HEK293 (cell line): ENCODE results near the gene RPGRIP1L.

Experiments used
- CTCF ChIP-seq: fragments of 450-650 bp; formaldehyde crosslinking; IDR thresholded peaks from 2 replicates; pipeline ENCODE4 v1.5.1; 2016; ENCODE audit warnings: missing biosample characterization, missing genetic modification characterization
- GLI4 ChIP-seq: fragments of 450-650 bp; formaldehyde crosslinking; IDR thresholded peaks from 2 replicates; pipeline ENCODE4 v1.5.1; 2016; ENCODE audit warnings: missing biosample characterization, missing genetic modification characterization
- KLF9 ChIP-seq: fragments of 450-650 bp; formaldehyde crosslinking; IDR thresholded peaks from 2 replicates; pipeline ENCODE4 v1.5.1; 2016; ENCODE audit warnings: missing biosample characterization, missing genetic modification characterization, low read depth
- OVOL3 ChIP-seq: fragments of 450-650 bp; formaldehyde crosslinking; IDR thresholded peaks from 2 replicates; pipeline ENCODE4 v1.5.1; 2016; ENCODE audit warnings: missing biosample characterization, missing genetic modification characterization
- SP3 ChIP-seq: fragments of 450-650 bp; formaldehyde crosslinking; IDR thresholded peaks from 2 replicates; pipeline ENCODE4 v1.5.1; 2016; ENCODE audit warnings: missing biosample characterization, missing genetic modification characterization
- ZNF175 ChIP-seq: fragments of 450-650 bp; formaldehyde crosslinking; IDR thresholded peaks from 2 replicates; pipeline ENCODE4 v1.5.1; 2016; ENCODE audit warnings: missing biosample characterization, missing genetic modification characterization
- ZNF221 ChIP-seq: fragments of 450-650 bp; formaldehyde crosslinking; IDR thresholded peaks from 2 replicates; pipeline ENCODE4 v1.5.1; 2017; ENCODE audit warnings: missing biosample characterization, missing genetic modification characterization, borderline replicate concordance
- ZNF274 ChIP-seq, 2 experiments: fragments of 200-500 bp in 1 of 2; fragments of 450-650 bp in 1 of 2; sonication (Bioruptor generic) in 1 of 2; formaldehyde crosslinking in 1 of 2; IDR thresholded peaks; 2 replicates each; pipeline versions ENCODE4 v1.5.1 to v1.6.1; 2014 to 2016; ENCODE audit warnings: borderline replicate concordance in 1 of 2, inconsistent platforms in 1 of 2, low read length in 1 of 2, missing biosample characterization in 1 of 2, missing genetic modification characterization in 1 of 2
- ZNF548 ChIP-seq: fragments of 450-650 bp; formaldehyde crosslinking; IDR thresholded peaks from 2 replicates; pipeline ENCODE4 v1.5.1; 2016; ENCODE audit warnings: missing biosample characterization, missing genetic modification characterization
- ZNF677 ChIP-seq: fragments of 450-650 bp; IDR thresholded peaks from 2 replicates; pipeline ENCODE4 v1.5.0; 2018; ENCODE audit warnings: missing biosample characterization, mild to moderate bottlenecking, missing genetic modification characterization, moderate library complexity
- ZNF777 ChIP-seq: fragments of 450-650 bp; formaldehyde crosslinking; IDR thresholded peaks from 2 replicates; pipeline ENCODE4 v1.5.1; 2017; ENCODE audit warnings: missing biosample characterization, missing genetic modification characterization, borderline replicate concordance
- TF ChIP-seq, protein P1 (sequence below): fragments of 450-650 bp; formaldehyde crosslinking; conservative IDR thresholded peaks from 2 replicates; pipeline ENCODE4 v1.5.1; 2016; ENCODE audit warnings: low read depth, missing biosample characterization, missing genetic modification characterization
- TF ChIP-seq, protein P2 (sequence below): fragments of 450-650 bp; formaldehyde crosslinking; IDR thresholded peaks from 2 replicates; pipeline ENCODE4 v1.5.1; 2016; ENCODE audit warnings: missing biosample characterization, missing genetic modification characterization, low read depth
- TF ChIP-seq, protein P3 (sequence below): IDR thresholded peaks from 2 replicates; pipeline ENCODE4 v1.6.1; 2011; ENCODE audit warnings: mild to moderate bottlenecking, low read depth, low read length, borderline replicate concordance

- TF ChIP-seq CTCF (tag by site-specific recombination) (peak; percentile 52; the same call in 1 of the 2 replicates), ZNF175 (tag by site-specific recombination) (no peak), SP3 (tag by site-specific recombination) (no peak), ZNF274 (IDR thresholded peaks at IDR 0.05; ENCODE audit: low read length) (no peak), ZNF274 (tag by site-specific recombination; IDR thresholded peaks at IDR 0.05; ENCODE audit: borderline replicate concordance) (no peak), GLI4 (no peak), ZNF777 (tag by site-specific recombination) (no peak), OVOL3 (no peak), ZNF548 (tag by site-specific recombination) (no peak), KLF9 (tag by site-specific recombination) (no peak), ZNF221 (tag by site-specific recombination) (no peak), ZNF677 (tag by site-specific recombination) (no peak)
- TF ChIP-seq, protein P1, sequence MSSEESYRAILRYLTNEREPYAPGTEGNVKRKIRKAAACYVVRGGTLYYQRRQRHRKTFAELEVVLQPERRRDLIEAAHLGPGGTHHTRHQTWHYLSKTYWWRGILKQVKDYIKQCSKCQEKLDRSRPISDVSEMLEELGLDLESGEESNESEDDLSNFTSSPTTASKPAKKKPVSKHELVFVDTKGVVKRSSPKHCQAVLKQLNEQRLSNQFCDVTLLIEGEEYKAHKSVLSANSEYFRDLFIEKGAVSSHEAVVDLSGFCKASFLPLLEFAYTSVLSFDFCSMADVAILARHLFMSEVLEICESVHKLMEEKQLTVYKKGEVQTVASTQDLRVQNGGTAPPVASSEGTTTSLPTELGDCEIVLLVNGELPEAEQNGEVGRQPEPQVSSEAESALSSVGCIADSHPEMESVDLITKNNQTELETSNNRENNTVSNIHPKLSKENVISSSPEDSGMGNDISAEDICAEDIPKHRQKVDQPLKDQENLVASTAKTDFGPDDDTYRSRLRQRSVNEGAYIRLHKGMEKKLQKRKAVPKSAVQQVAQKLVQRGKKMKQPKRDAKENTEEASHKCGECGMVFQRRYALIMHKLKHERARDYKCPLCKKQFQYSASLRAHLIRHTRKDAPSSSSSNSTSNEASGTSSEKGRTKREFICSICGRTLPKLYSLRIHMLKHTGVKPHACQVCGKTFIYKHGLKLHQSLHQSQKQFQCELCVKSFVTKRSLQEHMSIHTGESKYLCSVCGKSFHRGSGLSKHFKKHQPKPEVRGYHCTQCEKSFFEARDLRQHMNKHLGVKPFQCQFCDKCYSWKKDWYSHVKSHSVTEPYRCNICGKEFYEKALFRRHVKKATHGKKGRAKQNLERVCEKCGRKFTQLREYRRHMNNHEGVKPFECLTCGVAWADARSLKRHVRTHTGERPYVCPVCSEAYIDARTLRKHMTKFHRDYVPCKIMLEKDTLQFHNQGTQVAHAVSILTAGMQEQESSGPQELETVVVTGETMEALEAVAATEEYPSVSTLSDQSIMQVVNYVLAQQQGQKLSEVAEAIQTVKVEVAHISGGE (tag by site-specific recombination), result no peak
- TF ChIP-seq, protein P2, sequence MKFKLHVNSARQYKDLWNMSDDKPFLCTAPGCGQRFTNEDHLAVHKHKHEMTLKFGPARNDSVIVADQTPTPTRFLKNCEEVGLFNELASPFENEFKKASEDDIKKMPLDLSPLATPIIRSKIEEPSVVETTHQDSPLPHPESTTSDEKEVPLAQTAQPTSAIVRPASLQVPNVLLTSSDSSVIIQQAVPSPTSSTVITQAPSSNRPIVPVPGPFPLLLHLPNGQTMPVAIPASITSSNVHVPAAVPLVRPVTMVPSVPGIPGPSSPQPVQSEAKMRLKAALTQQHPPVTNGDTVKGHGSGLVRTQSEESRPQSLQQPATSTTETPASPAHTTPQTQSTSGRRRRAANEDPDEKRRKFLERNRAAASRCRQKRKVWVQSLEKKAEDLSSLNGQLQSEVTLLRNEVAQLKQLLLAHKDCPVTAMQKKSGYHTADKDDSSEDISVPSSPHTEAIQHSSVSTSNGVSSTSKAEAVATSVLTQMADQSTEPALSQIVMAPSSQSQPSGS (tag by site-specific recombination), result no peak
- TF ChIP-seq, protein P3, sequence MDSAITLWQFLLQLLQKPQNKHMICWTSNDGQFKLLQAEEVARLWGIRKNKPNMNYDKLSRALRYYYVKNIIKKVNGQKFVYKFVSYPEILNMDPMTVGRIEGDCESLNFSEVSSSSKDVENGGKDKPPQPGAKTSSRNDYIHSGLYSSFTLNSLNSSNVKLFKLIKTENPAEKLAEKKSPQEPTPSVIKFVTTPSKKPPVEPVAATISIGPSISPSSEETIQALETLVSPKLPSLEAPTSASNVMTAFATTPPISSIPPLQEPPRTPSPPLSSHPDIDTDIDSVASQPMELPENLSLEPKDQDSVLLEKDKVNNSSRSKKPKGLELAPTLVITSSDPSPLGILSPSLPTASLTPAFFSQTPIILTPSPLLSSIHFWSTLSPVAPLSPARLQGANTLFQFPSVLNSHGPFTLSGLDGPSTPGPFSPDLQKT, result no peak
These were observed 49.8 kb upstream of the RPGRIP1L start for GRCh38 chr16:53753431-53753830.
